Bronchial epithelial cell (primary cell): ENCODE measurements around the gene SGMS1. TPM values are rescaled to one million over a fixed set of nuclear protein-coding genes. Genes with fewer than 3 reads are reported as not detected.
A peak's percentile ranks its signal among the peaks of the same experiment; 100 is the strongest.

Experiments
- DNase-seq: peaks from one replicate; pipeline ENCODE4 v3.0.0-alpha.2; 2010; ENCODE audit warnings: low read depth
- FAIRE-seq: peaks from 2 replicates; lab custom pipeline; 2011; peaks lifted over from hg19 to GRCh38; lab: Jason Lieb, UNC
- H3K27me3 ChIP-seq: 2 replicates; pipeline ENCODE4 v1.5.1; 2011; ENCODE audit warnings: low read length; ENCODE audit not compliant: control insufficient read depth, insufficient read depth
- H3K36me3 ChIP-seq: 2 replicates; pipeline ENCODE4 v1.5.1; 2011; ENCODE audit warnings: low read length; ENCODE audit not compliant: control insufficient read depth, insufficient read depth
- H3K4me3 ChIP-seq: 2 replicates; pipeline ENCODE4 v1.5.1; 2011; ENCODE audit warnings: mild to moderate bottlenecking, low read depth, low read length, control low read depth
- total RNA-seq: library from RNA; depleted of rRNA; stranded (reverse); fragments of >200 nt; gene quantifications from 2 replicates; pipeline ENCODE4 v1.2.1, GENCODE V29; 2014
- TF ChIP-seq, protein P1 (sequence below): IDR thresholded peaks from 2 replicates; pipeline ENCODE4 v1.5.1; 2011; ENCODE audit warnings: mild to moderate bottlenecking, moderate library complexity, low read length, control low read depth, inconsistent platforms; ENCODE audit not compliant: insufficient read depth, severe bottlenecking

SGMS1 gene
- total RNA-seq, 1 donor from 2014 or later = 21.3 TPM

DNA sequence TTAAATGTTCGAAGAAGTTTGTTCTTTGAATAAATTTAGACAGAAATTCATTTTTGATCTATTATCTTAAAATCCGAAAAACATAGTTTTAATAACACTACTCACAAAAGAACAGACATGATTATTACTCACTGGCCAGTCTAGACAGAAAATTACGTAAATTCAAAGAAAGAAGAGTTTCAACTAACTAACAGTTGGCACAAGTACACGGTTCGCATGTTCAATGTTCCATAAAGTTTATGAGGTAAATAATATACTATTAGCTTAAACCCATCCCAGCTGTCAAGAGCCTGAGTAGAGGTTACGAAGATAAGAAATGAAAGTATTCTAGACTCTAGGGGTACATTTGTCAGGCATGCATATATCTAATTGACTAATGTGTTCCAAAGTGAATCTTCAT is 220.7 kb downstream of the SGMS1 start:
- DNase-seq = peak; percentile 34
- H3K27me3 ChIP-seq = no peaks in the 10 kb centered on the region

DNA sequence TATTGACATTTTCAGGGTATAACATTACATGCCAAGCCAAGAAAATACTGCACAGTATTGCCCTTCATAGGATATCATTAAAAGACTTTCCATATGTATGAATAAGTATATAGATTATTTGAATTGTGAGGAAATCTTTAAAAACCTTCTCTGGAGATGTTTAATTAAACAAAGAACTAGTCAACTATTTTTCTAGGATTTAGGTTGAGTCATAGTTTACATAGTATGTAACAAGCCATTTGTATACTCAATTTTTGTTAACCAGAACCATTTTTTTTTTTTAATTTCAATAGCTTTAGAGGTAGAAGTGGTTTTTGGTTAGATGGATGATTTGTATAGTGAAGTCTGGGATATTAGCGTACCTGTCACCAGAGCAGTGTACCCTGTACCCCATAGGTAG is 221.3 kb downstream of the SGMS1 start:
- no peaks in the 10 kb centered on the region for H3K36me3 ChIP-seq
- FAIRE-seq (no peak), DNase-seq (peak; percentile 58)
- TF ChIP-seq, protein P1, sequence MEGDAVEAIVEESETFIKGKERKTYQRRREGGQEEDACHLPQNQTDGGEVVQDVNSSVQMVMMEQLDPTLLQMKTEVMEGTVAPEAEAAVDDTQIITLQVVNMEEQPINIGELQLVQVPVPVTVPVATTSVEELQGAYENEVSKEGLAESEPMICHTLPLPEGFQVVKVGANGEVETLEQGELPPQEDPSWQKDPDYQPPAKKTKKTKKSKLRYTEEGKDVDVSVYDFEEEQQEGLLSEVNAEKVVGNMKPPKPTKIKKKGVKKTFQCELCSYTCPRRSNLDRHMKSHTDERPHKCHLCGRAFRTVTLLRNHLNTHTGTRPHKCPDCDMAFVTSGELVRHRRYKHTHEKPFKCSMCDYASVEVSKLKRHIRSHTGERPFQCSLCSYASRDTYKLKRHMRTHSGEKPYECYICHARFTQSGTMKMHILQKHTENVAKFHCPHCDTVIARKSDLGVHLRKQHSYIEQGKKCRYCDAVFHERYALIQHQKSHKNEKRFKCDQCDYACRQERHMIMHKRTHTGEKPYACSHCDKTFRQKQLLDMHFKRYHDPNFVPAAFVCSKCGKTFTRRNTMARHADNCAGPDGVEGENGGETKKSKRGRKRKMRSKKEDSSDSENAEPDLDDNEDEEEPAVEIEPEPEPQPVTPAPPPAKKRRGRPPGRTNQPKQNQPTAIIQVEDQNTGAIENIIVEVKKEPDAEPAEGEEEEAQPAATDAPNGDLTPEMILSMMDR = no peak
- no peaks in the 10 kb centered on the region for H3K27me3 ChIP-seq
- H3K4me3 ChIP-seq = no peak overlapping the region

More for the DNA sequence above, 220.7 kb downstream of the SGMS1 start:
- no peak overlapping the region for H3K4me3 ChIP-seq
- H3K36me3 ChIP-seq = no peaks in the 10 kb centered on the region
- no peak for FAIRE-seq
- TF ChIP-seq, protein P1 = no peak

DNA sequence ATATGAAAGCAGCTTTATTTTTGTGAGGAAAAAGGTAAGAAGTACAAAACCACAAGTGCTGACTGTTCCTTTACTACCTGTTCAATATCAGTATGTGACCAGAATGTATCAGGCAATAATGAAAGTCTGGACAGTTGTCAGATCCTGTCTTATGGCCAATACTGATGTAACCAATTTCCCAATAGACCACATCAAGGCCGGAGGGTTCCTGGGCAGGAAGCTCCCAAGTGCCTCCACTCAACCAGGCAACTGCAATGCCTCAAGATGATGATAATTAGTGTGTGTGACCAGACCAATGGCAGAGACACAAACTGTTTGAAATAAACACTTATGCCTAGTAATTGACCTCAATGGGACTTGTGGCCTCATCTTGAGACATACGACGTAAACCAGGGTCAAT is 223.1 kb downstream of the SGMS1 start:
- TF ChIP-seq, protein P1 = no peak
- Histone ChIP-seq H3K27me3 (no peaks in the 10 kb centered on the region), H3K4me3 (no peak overlapping the region), H3K36me3 (no peaks in the 10 kb centered on the region)
- FAIRE-seq (no peak), DNase-seq (no peak)

DNA sequence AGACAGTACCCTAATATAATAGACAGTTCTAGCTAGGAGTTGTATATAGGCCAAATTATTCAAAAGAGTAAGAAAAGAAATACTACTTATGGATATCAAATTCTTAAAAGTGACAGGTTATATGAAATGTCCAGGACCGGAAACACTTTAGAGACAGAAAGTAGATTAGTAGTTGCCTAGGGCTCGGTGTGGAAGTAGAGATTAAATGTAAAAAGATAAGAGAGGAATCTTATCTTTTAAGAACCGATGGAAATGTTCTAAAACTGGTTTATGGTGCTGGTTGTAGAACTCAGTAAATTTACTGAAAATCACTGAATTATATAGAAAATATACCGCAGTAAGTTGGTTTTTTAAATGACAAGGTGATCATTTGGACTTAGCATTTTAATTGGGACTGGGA is 224.9 kb downstream of the SGMS1 start:
- H3K36me3 ChIP-seq = no peaks in the 10 kb centered on the region
- TF ChIP-seq, protein P1 = no peak
- H3K27me3 ChIP-seq = no peaks in the 10 kb centered on the region
- no peak for DNase-seq
- no peak for FAIRE-seq
- no peak overlapping the region for H3K4me3 ChIP-seq

DNA sequence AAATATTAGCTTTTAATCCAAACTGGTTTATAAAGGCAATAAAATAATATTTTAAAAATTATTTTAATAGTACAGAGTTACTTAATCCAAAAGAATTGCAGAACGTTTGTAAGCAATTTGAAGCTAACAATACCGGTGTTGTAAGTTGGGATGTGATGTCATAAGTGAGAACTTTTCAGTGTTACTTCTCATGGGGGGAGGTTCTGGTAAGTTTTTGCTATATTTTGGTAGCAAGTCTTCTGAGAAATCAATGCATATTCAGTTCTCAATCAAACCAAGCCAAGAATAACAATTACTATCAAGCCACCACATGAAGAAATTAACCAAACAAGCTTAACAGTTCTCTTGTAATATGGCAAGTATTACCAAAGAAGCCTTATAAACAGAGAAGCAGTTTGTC is 225.4 kb downstream of the SGMS1 start:
- H3K36me3 ChIP-seq = no peaks in the 10 kb centered on the region
- FAIRE-seq = no peak
- TF ChIP-seq, protein P1 = no peak
- no peaks in the 10 kb centered on the region for H3K27me3 ChIP-seq
- no peak for DNase-seq
- H3K4me3 ChIP-seq = no peak overlapping the region
